Activated T-helper 17 cell treated with anti-CD3 and anti-CD28 coated beads, Interleukin-2, amount 50 U/mL, for 72 hours (primary cell): Measurements from ENCODE around the gene ATP4A. TPM values are rescaled to one million over a fixed set of nuclear protein-coding genes. Genes with fewer than 3 reads are reported as not detected.

Experiments used
- ATAC-seq: fragments of 150-1000 bp; cut with Tn5 transposase; replicated peaks from 2 replicates; pipeline ENCODE4 v1.10.0; 2021; ENCODE audit warnings: mild to moderate bottlenecking, moderate library complexity
- H3K27ac Mint-ChIP-seq: one replicate; pipeline ENCODE4 v1.8.0; 2022; ENCODE audit warnings: mixed read lengths
- H3K27me3 Mint-ChIP-seq: one replicate; pipeline ENCODE4 v1.8.0; 2022; ENCODE audit warnings: mixed read lengths
- H3K36me3 Mint-ChIP-seq: one replicate; pipeline ENCODE4 v1.8.0; 2022; ENCODE audit warnings: low read depth, mild to moderate bottlenecking, mixed read lengths
- H3K4me1 Mint-ChIP-seq: one replicate; pipeline ENCODE4 v1.8.0; 2022; ENCODE audit warnings: mixed read lengths
- H3K4me3 Mint-ChIP-seq: one replicate; pipeline ENCODE4 v1.8.0; 2022; ENCODE audit warnings: mild to moderate bottlenecking, mixed read lengths
- H3K9me3 Mint-ChIP-seq: one replicate; pipeline ENCODE4 v1.8.0; 2022; ENCODE audit warnings: mixed read lengths
- total RNA-seq, 2 donors: library from RNA; stranded (reverse); gene quantifications; one replicate each; pipeline ENCODE4 v1.2.3, GENCODE V29; 2022

ATP4A gene
- total RNA-seq, 2 donors from 2014 or later = not detected

DNA sequence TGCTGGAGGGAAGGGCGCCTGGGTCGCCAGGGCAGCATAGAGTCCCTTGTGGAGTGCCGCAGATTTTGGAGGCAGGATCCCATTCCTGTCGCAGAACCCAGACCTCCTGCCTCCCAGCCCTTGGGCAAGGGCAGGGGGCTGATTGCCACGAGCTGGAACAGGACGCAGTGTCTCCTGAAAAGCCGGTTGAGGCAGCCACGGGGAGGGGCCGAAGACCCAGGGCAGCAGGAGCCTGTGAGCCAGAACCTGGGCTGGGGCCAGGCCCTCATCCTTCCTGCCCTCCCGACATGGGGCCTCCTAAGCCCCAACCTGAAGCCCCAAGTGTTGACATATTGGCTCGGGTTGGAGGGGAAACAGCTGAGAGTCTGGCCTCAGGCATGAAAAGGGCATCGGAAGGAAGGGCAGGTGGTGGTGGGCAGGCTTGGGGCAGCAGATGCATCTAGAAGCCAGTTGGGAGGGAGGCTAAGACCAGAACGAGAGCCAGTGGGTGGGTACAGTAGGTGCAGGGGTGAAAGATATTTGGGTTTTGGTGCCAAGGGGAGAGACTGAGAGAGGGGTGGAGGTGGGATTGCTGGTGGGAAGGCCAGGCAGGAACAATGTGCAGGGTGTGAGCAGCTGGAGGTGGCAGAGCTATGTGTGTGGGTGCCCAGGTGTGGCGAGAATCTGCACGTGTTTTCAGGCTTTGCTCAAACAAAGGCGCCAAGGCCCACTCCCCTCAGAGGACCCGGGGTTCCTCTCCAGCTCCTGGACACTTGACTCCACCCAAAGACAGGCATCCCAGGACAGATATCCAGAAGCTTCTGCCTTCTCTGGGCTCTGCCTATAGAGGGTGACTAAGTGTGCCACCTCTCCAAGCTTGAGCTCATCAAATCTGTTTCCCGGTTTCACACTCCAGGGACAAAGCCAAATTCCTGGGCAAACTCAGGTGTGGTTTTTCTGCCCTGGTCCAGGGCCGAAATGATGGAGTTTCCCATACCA lies 33.9 kb downstream of the ATP4A start:
- no peaks in the 10 kb centered on the region for H3K36me3 Mint-ChIP-seq
- no peak for ATAC-seq

DNA sequence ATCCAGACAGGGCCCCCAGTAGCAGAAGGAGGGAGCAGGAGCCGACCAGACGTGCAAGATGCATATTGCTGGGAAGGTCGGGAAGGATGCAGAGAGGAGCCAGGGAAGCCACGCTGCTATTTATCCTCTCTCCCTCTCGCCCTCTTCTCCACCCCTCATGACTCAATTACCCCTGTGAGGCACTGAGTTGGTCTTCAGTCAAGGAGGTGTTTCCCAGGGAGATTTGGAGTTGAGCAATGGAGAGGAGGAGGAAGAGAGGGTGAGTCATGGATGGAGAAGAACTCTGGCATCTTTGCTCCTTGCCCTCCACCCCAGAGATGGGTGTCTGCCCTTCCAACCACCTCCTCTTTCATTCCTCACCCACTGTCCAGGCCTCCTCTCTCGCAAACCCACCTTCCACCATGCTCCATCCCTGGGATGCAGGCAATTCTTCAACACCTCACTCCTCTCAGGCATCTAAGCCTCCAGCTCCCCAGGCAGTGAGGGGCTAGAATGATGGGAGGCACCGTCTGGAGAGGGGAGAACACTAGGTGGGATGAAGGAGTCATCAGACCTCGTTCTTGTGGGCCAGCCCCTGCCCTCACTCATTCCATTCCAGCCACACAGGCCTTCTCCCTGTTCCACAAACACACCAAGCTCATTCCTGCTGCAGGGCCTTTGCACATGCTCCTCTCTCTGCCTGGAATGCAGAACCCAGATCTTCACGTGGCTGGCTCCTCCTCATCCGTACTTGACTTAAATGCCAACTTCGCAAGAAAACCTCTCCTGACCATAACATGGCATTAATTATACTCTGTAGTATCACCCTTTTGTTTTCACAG lies 35.0 kb downstream of the ATP4A start, which contains the start of gene SBSN:
SBSN (minus strand) TSS at position 94 of the 821 bp plus-strand sequence; CDS start at position 64, 30 bp downstream.
- no peak for ATAC-seq
- Mint-ChIP-seq H3K27ac (no peak within 1 kb of the TSS), H3K36me3 (no peaks in the 10 kb centered on the region), H3K9me3 (no peaks in the 10 kb centered on the region), H3K4me3 (no peak within 1 kb of the TSS), H3K4me1 (peaks cover 3% of the 10 kb centered on the region), H3K27me3 (peaks cover 42% of the 10 kb centered on the region)

More for the DNA sequence above, 33.9 kb downstream of the ATP4A start:
- H3K4me1 Mint-ChIP-seq = peaks cover 8% of the 10 kb centered on the region
- no peak overlapping the region for H3K27ac Mint-ChIP-seq
- H3K27me3 Mint-ChIP-seq = peaks cover 37% of the 10 kb centered on the region
- no peak overlapping the region for H3K4me3 Mint-ChIP-seq
- no peaks in the 10 kb centered on the region for H3K9me3 Mint-ChIP-seq

DNA sequence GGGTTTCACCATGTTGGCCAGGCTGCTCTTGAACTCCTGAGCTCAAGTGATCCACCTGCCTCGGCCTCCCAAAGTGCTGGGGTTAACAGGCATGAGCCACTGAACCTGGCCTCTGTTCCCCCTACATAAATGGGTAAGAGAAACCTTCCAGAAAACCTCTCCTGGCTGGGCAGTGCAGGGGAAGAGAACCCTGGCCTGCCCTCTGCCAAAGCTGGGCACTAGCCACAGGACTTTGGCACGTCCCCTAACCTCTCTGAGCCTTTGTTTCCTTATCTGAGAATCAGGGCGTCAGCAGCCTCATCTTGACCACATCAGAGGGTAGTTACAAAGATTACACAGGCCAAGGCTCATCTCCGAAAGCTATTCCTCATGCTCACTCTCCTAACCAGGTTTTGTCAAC lies 37.6 kb downstream of the ATP4A start:
- no peak for ATAC-seq
- H3K27ac Mint-ChIP-seq = no peak overlapping the region
- H3K9me3 Mint-ChIP-seq = no peaks in the 10 kb centered on the region
- no peaks in the 10 kb centered on the region for H3K4me1 Mint-ChIP-seq
- H3K36me3 Mint-ChIP-seq = no peaks in the 10 kb centered on the region
- H3K27me3 Mint-ChIP-seq = peaks cover 36% of the 10 kb centered on the region
- no peak overlapping the region for H3K4me3 Mint-ChIP-seq

DNA sequence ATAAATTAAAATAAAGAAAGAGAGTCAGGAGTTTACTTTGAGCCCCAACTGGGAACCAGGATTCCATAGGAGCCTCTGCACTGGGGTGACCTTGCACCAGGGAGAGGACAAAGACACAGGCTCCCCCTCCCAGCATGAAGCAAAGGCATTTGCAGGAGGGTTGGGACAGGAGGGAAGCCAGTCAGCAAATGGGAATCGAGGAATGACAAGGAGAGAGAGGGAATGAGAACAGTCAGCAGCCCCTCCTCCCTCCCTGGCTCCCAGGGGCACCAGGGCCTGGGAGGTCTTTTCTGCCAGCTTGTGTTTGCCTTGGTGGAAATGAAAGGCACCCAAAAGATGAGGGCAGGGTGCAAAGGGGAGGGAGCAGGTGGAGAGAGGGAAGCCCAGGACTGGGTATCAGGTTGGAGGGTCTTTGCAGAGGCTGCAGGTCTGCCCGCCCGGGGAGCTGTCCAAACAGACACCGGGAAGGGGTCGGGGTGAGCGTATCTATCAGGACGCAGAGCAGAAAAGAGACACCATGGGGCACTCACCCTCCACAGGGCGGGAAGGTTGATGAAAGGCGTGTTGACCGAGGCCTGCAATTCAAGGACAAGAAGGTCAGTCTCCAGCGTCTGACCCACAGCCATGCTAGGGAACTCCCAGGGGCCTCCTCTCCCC lies 39.1 kb downstream of the ATP4A start:
- no peaks in the 10 kb centered on the region for H3K4me1 Mint-ChIP-seq
- peaks cover 36% of the 10 kb centered on the region for H3K27me3 Mint-ChIP-seq
- no peaks in the 10 kb centered on the region for H3K9me3 Mint-ChIP-seq
- no peaks in the 10 kb centered on the region for H3K36me3 Mint-ChIP-seq
- no peak for ATAC-seq
- no peak overlapping the region for H3K4me3 Mint-ChIP-seq
- no peak overlapping the region for H3K27ac Mint-ChIP-seq

DNA sequence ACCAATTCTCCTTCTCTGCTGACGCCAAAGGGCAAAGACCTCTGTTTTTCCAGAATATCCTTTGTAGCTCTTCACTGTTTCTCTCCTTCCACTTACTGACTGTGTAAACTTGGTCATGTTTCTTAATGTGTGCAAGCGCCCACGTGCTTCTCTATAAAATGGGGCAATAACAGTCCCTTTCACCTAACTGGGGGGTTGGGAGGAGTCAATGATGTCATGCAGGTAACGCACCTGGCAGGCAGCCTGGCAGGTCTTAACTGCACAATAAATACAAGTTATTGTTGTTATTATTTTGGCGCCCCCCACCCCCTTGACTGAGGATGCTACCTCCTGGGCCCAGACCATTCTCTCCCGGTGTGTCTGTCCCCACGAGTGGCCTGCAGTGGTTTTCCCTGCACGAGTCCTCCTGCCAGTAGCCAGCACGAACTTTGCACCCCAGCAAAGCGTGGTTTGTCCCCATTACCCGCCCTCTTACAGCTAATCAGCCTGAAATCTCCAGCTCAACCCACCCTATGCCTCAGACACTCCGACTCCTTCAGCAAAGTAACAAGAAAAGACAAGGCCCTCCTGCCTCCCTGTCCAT lies 40.6 kb downstream of the ATP4A start:
- Mint-ChIP-seq H3K4me1 (no peaks in the 10 kb centered on the region), H3K27ac (no peak overlapping the region), H3K27me3 (peaks cover 28% of the 10 kb centered on the region), H3K9me3 (no peaks in the 10 kb centered on the region), H3K36me3 (no peaks in the 10 kb centered on the region), H3K4me3 (no peak overlapping the region)
- no peak for ATAC-seq

DNA sequence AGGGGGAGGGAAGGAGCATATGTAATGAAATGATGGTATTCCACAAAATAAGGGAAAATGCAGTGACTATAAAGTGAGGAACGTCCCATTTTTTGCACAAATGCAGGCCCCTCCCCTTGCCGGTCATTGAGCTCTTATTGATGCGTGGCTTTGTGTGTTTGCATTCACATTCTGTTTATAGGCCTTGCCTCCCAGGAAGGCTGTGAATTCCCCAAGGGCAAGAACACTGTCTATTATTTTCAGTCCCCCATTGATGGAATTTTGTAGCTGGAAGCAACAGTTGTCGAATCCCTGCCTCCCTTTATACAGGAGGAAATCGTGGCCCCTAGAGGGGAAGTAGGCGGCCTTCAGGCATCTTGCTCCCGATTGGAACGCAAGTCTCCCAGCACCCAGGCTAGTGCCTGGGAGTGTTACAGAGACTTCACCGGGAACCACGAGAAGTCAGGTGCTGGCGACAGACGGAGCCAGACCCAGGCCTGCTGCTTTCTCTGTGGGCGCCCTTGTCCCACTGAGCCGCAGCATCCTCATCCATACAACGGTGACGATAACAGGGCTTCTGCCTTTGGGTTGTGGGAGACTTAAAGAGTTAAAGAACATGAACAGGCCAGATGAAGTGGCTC lies 42.2 kb downstream of the ATP4A start:
- Mint-ChIP-seq H3K4me3 (no peak overlapping the region), H3K9me3 (no peaks in the 10 kb centered on the region), H3K36me3 (no peaks in the 10 kb centered on the region), H3K4me1 (no peaks in the 10 kb centered on the region), H3K27ac (no peak overlapping the region), H3K27me3 (peaks cover 17% of the 10 kb centered on the region)
- no peak for ATAC-seq

DNA sequence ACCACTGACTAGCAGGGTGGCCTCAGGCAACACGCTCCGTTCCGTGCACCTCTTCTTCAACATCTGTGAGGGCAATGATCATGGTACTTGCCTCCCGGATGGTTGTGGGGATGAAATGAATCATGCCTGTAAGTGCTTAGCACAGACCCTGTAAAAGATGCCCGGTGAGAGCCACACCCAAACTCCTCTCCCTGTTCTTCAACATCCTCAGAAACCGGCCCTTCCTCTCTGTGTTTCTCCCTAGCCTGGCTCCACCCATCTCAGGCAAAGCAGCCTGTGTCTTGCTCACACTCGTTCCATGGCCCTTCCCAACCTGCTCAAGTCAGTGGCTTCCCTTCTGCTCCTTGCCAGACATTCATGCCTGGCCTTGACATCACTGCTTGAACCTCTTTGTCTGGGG lies 44.2 kb downstream of the ATP4A start:
- Mint-ChIP-seq H3K27ac (no peak overlapping the region), H3K9me3 (no peaks in the 10 kb centered on the region), H3K4me1 (no peaks in the 10 kb centered on the region), H3K36me3 (no peaks in the 10 kb centered on the region), H3K4me3 (no peak overlapping the region), H3K27me3 (peaks cover 17% of the 10 kb centered on the region)
- no peak for ATAC-seq

DNA sequence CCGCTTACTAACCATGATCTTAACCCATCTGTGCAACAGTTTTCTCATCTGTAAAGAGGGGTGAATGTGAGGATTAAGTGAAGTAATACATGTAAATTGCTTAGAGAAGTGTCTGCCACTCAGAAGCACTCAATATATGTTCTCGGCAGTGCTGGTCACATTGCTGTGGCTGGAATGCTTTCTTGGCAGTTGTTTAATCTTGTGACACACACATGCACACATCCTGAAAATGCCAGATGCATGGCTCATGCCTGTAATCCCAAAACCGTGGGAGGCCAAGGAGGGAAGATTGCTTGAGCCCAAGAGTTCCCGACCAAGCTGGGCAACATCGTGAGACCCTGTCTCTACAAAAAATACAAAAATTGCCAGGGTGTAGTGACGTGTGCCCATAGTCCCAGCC lies 45.1 kb downstream of the ATP4A start:
- no peaks in the 10 kb centered on the region for H3K36me3 Mint-ChIP-seq
- H3K4me1 Mint-ChIP-seq = no peaks in the 10 kb centered on the region
- no peak overlapping the region for H3K27ac Mint-ChIP-seq
- H3K4me3 Mint-ChIP-seq = no peak overlapping the region
- ATAC-seq = no peak
- H3K27me3 Mint-ChIP-seq = peaks cover 17% of the 10 kb centered on the region
- H3K9me3 Mint-ChIP-seq = no peaks in the 10 kb centered on the region

DNA sequence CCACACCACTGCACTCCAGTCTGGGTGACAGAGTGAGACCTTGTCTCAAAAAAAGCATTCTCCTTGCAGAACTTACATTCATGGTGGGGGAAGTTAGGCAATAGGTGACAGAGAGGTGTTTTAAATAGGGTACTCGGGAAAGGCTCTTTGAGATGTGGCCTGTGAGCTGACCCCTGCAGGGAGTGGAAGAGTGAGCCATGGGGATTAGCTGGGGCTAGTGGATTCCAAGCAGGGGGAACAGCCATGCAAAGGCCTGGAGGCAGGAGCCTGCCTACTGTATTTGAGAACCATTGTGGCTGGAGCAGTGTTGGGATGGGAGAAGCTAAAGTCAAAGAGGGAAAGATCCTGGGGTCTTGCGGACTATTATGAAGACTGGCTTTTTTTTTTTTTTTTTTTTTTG lies 46.1 kb downstream of the ATP4A start:
- H3K27me3 Mint-ChIP-seq = peaks cover 25% of the 10 kb centered on the region
- ATAC-seq = no peak
- H3K36me3 Mint-ChIP-seq = no peaks in the 10 kb centered on the region
- H3K4me3 Mint-ChIP-seq = no peak overlapping the region
- no peaks in the 10 kb centered on the region for H3K9me3 Mint-ChIP-seq
- H3K27ac Mint-ChIP-seq = no peak overlapping the region
- no peaks in the 10 kb centered on the region for H3K4me1 Mint-ChIP-seq

DNA sequence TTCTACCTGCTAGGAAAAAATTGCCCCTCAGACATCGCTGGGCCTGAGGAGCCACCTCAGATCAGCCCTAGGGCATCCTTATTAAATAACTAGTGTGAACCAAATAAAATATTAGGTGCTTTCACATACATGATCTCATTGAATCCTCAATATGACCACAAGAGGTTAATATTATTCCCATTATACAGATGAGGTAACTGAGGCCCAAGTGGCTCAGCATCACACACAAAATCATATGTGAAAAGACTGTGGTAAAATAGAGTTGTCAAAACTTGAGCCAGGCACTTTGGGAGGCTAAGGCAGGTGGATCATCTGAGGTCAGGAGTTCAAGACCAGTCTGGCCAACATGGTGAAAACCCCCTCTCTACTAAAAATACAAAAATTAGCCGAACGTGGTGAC lies 47.1 kb downstream of the ATP4A start:
- Mint-ChIP-seq H3K36me3 (no peaks in the 10 kb centered on the region), H3K4me1 (no peaks in the 10 kb centered on the region), H3K4me3 (no peak overlapping the region), H3K27ac (no peak overlapping the region), H3K9me3 (no peaks in the 10 kb centered on the region), H3K27me3 (peaks cover 25% of the 10 kb centered on the region)
- ATAC-seq = no peak

DNA sequence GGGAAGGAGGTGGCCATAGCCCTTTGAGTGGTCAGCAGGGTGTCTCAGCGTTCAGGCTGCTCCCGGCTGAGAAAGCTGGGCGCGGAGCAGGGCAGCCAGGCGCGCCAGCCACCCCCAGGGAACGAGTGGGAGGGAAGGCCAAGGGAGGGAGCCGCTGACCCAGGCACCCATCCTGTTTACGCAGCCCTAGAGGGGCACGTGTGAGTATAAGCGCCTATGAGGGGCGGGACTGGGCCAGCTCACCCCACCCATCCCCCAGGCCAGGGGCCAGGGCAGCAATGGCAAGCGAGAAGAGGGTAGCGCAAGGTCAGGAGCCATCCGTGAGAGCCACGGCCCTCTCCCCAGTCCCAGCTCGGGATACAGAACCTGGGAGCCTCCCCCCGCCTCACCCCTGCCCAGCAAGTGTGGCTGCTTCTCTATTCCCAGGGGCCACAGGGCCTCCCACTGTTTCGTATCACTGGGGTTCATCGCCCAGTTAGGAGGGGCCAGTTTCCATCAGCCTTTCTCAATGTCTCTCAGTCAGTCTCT lies 49.1 kb downstream of the ATP4A start:
- no peaks in the 10 kb centered on the region for H3K9me3 Mint-ChIP-seq
- H3K27ac Mint-ChIP-seq = no peak overlapping the region
- no peak overlapping the region for H3K4me3 Mint-ChIP-seq
- no peaks in the 10 kb centered on the region for H3K36me3 Mint-ChIP-seq
- H3K27me3 Mint-ChIP-seq = peaks cover 23% of the 10 kb centered on the region
- no peaks in the 10 kb centered on the region for H3K4me1 Mint-ChIP-seq
- no peak for ATAC-seq

DNA sequence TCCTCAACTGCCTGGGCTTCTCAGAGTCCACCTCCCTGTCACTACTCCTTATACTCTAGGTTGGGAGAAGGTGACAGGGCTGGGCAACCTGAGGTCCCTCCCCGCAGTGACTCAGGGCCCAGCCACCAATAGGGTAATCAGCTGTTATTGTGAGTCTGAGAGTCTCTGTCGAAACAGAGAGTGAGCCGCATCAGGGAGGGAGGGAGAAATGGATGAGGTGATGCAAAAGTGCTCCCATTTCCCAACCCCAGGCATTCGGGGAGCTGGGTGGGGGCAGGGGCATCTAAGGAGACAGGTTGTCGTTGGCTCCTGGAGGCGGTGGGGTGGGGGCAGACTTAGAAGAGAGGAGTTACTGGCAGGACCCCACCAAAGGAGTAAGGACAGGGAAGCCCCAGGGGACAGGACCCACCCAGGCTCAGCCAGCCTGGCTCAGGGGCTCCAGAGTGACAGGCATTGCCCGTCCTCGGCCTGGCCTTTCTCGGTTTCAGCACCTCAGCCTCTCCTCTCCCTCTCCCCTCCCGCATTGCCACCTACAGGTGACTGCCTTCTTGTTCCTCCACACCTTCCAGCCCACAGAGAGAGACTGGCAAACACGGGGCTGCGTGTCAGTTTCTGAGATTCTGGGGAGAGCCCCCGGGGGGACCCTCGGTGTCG lies 49.7 kb downstream of the ATP4A start, which contains the start of gene DMKN:
DMKN (minus strand) TSS at position 22 of the 654 bp plus-strand sequence. CDS start 174 bp downstream, outside the sequence.
- H3K4me1 Mint-ChIP-seq = no peaks in the 10 kb centered on the region
- no peaks in the 10 kb centered on the region for H3K36me3 Mint-ChIP-seq
- no peak for ATAC-seq
- H3K27ac Mint-ChIP-seq = no peak within 1 kb of the TSS
- H3K4me3 Mint-ChIP-seq = no peak within 1 kb of the TSS
- H3K9me3 Mint-ChIP-seq = no peaks in the 10 kb centered on the region
- peaks cover 24% of the 10 kb centered on the region for H3K27me3 Mint-ChIP-seq
